ENCODE measurements around the gene SLC7A5.

SLC7A5 gene

DNA sequence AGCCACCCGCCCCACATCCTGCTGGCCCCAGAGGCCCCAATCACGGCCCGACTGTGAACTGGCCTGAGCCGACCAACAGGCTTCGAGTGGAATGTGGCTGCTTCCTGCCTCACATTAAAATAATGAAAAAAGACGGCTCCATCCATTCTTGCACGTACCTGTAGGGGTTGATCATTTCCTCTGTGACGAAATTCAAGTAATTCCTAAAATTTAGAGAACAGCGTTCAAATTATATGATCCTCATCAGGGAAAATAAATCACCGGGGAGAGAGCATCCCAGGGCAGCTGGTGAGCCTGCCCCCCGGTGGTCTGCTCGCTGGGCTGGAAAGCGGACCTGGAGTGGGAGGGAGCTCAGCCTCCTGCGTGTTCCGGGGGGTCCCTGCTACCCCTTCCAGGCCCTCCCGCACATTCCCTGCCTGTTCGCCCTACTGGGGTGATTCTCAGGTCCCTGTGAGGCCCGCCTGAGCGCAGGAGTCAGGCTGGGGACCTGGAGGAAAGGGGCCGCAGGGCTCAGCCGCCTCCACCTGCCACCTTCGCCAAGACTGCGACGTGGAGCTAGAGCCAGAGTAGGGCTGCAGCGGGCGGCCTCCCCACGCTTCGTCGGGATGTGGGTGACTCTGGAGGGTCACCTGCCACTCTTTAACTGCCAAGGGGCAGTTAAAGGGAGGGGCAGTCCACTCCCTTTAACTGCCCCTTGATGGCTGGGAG lies 28.9 kb downstream of the SLC7A5 start:
- no peak overlapping the region for H3K9ac ChIP-seq (ENCODE audit: low read depth, low read length)
- H3K27ac ChIP-seq (ENCODE audit: low read depth, low read length) = no peak overlapping the region
- no peaks in the 10 kb centered on the region for H3K4me1 ChIP-seq (ENCODE audit: insufficient read depth, low read length)
- no peaks in the 10 kb centered on the region for H3K27me3 ChIP-seq (ENCODE audit: insufficient read depth, low read length)
- peaks cover 77% of the 10 kb centered on the region for H3K36me3 ChIP-seq (ENCODE audit: insufficient read depth, low read length)
- H3K4me3 ChIP-seq (ENCODE audit: low read length) = no peak overlapping the region
- H3K9me3 ChIP-seq (ENCODE audit: insufficient read depth, low read depth, low read length) = no peaks in the 10 kb centered on the region
- 92% methylated on average over 29 of the region's 29 CpGs for WGBS

DNA sequence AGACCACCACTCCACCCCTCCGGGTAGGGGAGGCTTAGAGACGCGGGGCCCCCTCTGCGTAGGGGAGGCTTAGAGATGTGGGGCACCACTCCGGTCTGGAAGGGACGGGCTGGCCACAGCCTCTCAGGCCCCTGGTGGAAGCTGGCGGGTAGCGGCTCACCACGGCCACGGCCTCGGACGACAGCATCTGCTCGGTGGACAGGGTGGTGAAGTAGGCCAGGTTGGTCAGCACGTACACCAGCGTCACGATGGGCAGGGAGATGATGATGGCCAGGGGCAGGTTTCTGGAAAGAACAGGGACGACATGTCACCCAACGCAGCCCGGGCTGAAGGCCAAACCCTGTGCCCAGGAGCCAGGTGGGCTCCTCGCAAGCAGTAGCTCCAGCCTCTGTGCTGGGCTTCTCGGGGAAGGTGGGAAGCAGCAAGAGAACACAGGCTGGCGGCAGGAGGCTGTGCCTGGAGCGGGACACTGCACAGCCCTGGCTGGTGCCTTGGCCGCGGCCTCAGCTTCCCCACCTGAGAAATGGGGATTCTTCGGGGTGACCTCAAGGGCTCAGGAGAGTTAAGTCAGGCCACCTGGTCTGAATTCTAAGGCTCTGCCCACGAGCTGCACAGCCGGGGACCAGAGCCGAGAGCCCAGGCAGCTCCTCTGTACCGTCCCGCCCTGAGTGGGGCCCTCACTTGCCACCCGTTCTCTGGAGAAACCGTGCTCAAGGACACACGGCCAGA lies 29.6 kb downstream of the SLC7A5 start:
- H3K9ac ChIP-seq (ENCODE audit: low read depth, low read length) = no peak overlapping the region
- no peak overlapping the region for H3K4me3 ChIP-seq (ENCODE audit: low read length)
- no peaks in the 10 kb centered on the region for H3K4me1 ChIP-seq (ENCODE audit: insufficient read depth, low read length)
- H3K27ac ChIP-seq (ENCODE audit: low read depth, low read length) = no peak overlapping the region
- 96% methylated on average over 34 of the region's 34 CpGs for WGBS
- H3K27me3 ChIP-seq (ENCODE audit: insufficient read depth, low read length) = no peaks in the 10 kb centered on the region
- H3K9me3 ChIP-seq (ENCODE audit: insufficient read depth, low read depth, low read length) = no peaks in the 10 kb centered on the region
- H3K36me3 ChIP-seq (ENCODE audit: insufficient read depth, low read length) = peaks cover 82% of the 10 kb centered on the region

DNA sequence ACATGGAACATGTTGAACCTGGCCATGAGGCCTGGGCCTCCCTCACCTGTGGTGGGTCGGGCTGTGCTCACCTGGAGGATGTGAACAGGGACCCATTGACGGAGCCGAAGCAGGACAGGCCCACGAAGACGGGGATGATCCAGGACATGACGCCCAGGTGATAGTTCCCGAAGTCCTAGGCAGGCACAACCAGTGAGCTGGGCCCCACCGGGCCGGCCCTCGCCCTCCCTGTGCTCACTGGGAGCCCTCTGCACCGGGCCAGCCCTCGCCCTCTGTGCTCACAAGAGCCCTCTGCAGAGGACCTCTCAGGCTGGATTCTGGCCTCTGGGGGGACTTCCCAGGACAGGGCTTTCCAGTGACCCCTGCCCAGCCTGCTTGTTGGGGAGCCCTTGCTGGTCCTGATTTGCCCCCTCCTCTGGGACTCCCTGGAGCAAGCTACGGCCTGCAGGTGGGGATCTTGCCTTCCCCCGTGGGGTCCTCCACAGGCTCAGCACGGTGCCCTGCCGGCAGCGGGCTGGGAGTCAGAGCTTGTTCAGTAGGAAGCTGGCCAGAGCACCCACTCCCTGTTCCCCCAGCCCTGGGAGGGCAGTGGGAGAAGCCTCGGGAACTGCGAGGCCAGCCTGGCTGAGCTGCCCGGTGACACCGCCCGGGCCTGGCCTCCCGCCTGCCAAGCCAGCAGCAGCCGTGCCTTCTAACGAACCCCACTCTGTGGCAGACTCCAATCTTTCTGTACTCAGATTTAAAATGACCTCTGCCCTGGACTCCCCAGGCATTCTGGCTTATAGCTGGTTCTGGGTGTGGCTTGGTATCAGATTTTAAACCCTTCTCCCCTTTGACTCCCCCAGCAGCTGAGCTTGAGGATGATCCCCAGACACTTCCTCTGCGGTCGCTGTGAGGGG lies 30.4 kb downstream of the SLC7A5 start:
- Histone ChIP-seq H3K36me3 (ENCODE audit: insufficient read depth, low read length) (peaks cover 85% of the 10 kb centered on the region), H3K27me3 (ENCODE audit: insufficient read depth, low read length) (no peaks in the 10 kb centered on the region), H3K4me3 (ENCODE audit: low read length) (no peak overlapping the region), H3K4me1 (ENCODE audit: insufficient read depth, low read length) (no peaks in the 10 kb centered on the region), H3K9ac (ENCODE audit: low read depth, low read length) (no peak overlapping the region), H3K27ac (ENCODE audit: low read depth, low read length) (no peak overlapping the region), H3K9me3 (ENCODE audit: insufficient read depth, low read depth, low read length) (no peaks in the 10 kb centered on the region)
- 95% methylated on average over 27 of the region's 27 CpGs for WGBS

DNA sequence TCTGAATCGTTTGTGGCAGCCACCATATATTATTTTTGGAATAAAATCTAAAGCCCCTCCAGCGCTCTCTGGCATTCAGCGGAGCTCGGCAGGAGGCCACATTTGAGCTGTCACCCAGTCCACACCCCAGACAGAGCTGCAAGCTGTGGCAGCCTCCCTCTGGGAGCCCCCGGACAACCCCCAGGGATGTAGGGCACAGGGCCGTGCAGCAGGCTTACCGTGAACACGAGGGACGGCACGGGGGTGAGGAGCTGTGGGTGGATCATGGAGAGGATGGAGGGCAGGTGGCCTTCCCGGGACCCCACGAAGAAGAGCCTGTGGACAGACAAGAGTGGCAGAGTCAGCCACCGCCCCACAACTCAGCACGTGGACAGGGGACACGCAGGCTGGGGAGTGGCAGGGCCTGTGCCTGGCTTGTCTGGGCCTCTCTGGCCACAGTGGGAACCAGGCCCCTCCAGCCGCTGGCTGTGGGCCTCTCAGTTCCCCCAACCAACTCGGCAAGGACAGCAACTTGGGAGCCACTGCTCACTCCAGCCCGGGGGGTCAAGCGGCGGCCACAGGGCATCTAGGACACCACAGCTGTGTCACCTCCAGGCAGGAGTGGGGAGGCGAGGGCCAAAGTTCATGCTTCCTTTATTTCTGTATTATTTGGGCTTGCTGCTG lies 31.5 kb downstream of the SLC7A5 start:
- no peaks in the 10 kb centered on the region for H3K9me3 ChIP-seq (ENCODE audit: insufficient read depth, low read depth, low read length)
- H3K4me3 ChIP-seq (ENCODE audit: low read length) = no peak overlapping the region
- peaks cover 89% of the 10 kb centered on the region for H3K36me3 ChIP-seq (ENCODE audit: insufficient read depth, low read length)
- WGBS = 93% methylated on average over 21 of the region's 21 CpGs
- no peak overlapping the region for H3K9ac ChIP-seq (ENCODE audit: low read depth, low read length)
- H3K27me3 ChIP-seq (ENCODE audit: insufficient read depth, low read length) = no peaks in the 10 kb centered on the region
- H3K4me1 ChIP-seq (ENCODE audit: insufficient read depth, low read length) = no peaks in the 10 kb centered on the region
- H3K27ac ChIP-seq (ENCODE audit: low read depth, low read length) = no peak overlapping the region

DNA sequence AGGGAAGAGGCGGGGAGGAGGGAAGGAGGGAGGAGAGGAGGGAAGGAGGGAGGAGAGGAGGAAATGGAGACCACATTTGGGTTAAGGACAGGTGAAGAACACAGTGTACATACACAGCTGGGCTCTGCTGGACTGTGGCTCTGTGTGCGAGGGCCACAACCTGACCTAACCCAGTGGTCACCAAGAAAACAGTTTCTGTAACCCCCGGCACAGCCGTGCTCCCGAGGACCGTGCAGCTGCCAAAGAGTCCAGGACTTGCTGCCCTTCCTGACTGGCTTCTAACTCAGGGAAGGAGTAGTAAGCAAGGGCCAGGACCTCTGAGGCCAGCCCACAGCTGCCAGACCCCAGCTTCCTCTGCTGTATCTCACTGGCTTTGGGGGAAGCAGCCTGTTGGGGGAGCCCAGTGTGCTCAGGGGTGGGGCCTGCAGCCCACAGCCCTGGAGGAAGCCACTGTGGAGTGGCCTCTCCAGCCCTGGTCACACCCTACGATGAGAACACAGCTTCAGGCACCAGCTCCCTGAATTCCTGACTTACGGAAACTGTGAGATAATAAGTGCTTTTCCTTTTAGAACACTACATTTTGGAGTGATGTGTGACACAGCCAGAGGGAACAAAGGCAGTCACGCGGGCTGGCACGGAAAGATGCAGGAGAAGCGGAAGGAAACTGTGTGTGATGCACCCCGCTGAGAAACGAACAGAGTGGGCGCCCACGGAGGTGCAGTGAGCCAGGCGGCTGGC lies 32.3 kb downstream of the SLC7A5 start:
- 96% methylated on average over 17 of the region's 17 CpGs for WGBS
- peaks cover 94% of the 10 kb centered on the region for H3K36me3 ChIP-seq (ENCODE audit: insufficient read depth, low read length)
- H3K27me3 ChIP-seq (ENCODE audit: insufficient read depth, low read length) = no peaks in the 10 kb centered on the region
- H3K9ac ChIP-seq (ENCODE audit: low read depth, low read length) = no peak overlapping the region
- no peak overlapping the region for H3K27ac ChIP-seq (ENCODE audit: low read depth, low read length)
- H3K9me3 ChIP-seq (ENCODE audit: insufficient read depth, low read depth, low read length) = no peaks in the 10 kb centered on the region
- no peaks in the 10 kb centered on the region for H3K4me1 ChIP-seq (ENCODE audit: insufficient read depth, low read length)
- H3K4me3 ChIP-seq (ENCODE audit: low read length) = no peak overlapping the region

DNA sequence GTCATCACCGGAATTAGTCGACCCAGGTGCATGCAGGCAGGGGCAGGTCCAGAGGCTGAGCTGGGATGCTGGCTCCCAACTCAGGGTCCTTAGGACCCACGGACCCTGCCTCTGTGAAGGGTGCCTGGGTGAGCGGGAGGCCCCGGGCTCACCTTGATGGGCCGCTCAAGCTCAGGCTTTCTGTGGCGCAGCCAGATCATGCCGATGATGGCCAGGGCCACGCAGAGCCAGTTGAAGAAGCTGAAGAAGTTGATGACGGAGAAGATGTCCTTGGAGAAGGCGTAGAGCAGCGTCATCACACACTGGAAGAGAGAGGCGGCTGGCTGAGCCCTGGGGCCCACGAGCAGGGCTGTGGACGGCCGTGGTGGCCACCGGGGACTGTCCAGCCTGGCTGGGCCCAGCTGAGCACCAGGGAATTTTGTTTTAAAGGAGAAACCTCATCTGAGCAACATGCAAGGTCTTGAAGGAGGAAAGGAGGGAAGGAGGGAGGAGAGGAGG lies 32.9 kb downstream of the SLC7A5 start:
- Histone ChIP-seq H3K4me1 (ENCODE audit: insufficient read depth, low read length) (no peaks in the 10 kb centered on the region), H3K4me3 (ENCODE audit: low read length) (no peak overlapping the region), H3K36me3 (ENCODE audit: insufficient read depth, low read length) (peaks cover 94% of the 10 kb centered on the region), H3K9me3 (ENCODE audit: insufficient read depth, low read depth, low read length) (no peaks in the 10 kb centered on the region), H3K9ac (ENCODE audit: low read depth, low read length) (no peak overlapping the region), H3K27ac (ENCODE audit: low read depth, low read length) (no peak overlapping the region), H3K27me3 (ENCODE audit: insufficient read depth, low read length) (no peaks in the 10 kb centered on the region)
- WGBS = 94% methylated on average over 17 of the region's 17 CpGs

DNA sequence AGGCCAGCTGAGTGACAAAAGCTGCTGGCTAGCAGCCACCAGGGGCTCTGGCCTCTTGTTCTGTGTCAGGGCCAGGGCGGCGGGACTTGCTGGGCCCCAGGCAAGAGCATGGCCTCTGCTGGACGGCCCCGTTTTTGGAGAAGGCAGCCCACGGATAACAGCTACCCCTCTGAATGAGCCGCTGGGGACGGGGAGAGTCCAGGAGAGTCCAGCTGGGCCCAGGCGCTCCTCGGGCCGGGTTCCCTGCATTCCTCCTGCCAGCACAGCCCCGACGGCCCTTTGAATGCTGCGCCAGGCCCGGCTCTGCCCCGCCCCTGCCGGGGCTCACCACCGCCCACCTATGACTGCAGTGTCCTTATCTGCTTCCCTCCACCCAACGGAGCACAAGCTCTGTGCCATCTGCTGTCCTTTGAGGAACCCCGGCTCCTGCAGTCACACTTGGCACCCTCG lies 33.4 kb downstream of the SLC7A5 start:
- Histone ChIP-seq H3K9ac (ENCODE audit: low read depth, low read length) (no peak overlapping the region), H3K27me3 (ENCODE audit: insufficient read depth, low read length) (no peaks in the 10 kb centered on the region), H3K9me3 (ENCODE audit: insufficient read depth, low read depth, low read length) (no peaks in the 10 kb centered on the region), H3K4me3 (ENCODE audit: low read length) (no peak overlapping the region), H3K4me1 (ENCODE audit: insufficient read depth, low read length) (no peaks in the 10 kb centered on the region), H3K27ac (ENCODE audit: low read depth, low read length) (no peak overlapping the region), H3K36me3 (ENCODE audit: insufficient read depth, low read length) (peaks cover 94% of the 10 kb centered on the region)
- WGBS = 89% methylated on average over 20 of the region's 20 CpGs

DNA sequence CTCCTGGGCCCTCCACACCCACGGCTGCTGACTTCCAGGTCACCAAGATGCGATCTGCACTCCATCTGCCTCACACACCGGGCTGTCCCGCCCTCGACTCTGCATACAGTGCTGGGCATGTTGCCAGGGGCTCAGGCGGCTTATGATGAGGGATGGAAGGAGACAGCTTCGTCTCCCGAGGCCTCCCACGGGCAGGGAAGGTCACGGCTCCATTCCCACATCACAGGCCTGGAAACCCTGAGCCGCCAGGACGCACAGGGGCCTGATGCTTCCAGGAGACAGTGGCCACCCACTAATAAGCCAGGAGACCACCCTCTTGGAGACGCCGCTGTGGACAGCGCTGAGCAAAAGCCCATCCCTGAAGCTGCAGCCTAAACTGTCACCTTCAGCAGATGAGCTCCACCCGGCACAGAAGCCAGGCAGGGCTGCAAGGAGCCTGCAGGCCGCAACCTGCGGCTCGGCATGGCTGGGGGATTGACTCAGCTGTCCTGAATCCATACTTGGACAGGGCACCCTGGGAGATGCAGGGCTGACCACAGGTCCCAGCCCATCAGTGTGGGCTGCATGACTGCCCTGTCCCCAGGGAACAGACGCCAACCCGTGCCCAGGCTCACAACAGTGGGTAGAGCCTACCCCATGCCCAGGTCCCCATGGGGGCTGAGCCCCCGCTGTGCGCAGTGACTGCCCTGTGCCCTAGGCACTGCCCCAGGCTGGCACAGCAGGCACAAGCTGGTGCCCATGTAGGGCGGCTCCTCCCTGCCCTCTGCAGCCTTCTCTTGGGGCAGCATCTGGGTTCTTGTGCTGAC lies 34.4 kb downstream of the SLC7A5 start:
- H3K4me3 ChIP-seq (ENCODE audit: low read length) = no peak overlapping the region
- H3K27ac ChIP-seq (ENCODE audit: low read depth, low read length) = no peak overlapping the region
- WGBS = 94% methylated on average over 24 of the region's 24 CpGs
- no peaks in the 10 kb centered on the region for H3K9me3 ChIP-seq (ENCODE audit: insufficient read depth, low read depth, low read length)
- no peaks in the 10 kb centered on the region; the same call in 1 of the 2 replicates for H3K4me1 ChIP-seq (ENCODE audit: insufficient read depth, low read length)
- H3K27me3 ChIP-seq (ENCODE audit: insufficient read depth, low read length) = no peaks in the 10 kb centered on the region
- H3K9ac ChIP-seq (ENCODE audit: low read depth, low read length) = no peak overlapping the region
- H3K36me3 ChIP-seq (ENCODE audit: insufficient read depth, low read length) = peaks cover 94% of the 10 kb centered on the region

DNA sequence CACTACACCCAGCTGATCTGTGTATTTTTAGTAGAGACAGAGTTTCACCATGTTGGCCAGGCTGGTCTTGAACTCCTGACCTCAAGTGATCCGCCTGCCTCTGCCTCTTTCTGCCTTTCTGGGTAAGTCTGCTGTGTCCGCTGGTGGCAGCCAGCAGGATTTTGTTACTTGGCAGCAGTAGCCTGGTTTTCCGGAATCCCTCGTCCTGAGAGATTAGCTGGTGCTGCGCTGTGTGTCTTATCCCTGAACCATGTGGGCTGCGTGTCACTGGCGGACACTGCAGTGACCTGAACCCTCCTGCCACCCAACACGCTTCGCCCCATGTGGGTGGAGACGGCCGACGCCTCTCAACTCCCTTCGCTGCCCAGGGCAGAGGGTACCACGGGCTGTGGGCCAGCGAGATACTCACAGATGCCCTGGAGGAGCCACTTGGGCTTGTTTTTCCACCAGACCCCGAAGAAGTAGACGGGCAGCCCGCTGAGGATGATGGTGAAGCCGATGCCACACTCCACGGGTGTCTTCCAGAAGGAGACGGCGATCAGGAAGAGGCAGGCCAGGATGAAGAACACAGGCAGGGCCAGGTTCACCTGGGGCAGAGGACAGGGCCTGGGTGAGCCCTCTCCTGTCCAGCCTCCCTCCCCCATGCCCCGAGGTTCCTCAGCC lies 35.2 kb downstream of the SLC7A5 start:
- Histone ChIP-seq H3K4me3 (ENCODE audit: low read length) (no peak overlapping the region), H3K9me3 (ENCODE audit: insufficient read depth, low read depth, low read length) (no peaks in the 10 kb centered on the region), H3K4me1 (ENCODE audit: insufficient read depth, low read length) (no peaks in the 10 kb centered on the region; the same call in 1 of the 2 replicates), H3K36me3 (ENCODE audit: insufficient read depth, low read length) (peaks cover 89% of the 10 kb centered on the region), H3K27me3 (ENCODE audit: insufficient read depth, low read length) (no peaks in the 10 kb centered on the region), H3K9ac (ENCODE audit: low read depth, low read length) (no peak overlapping the region), H3K27ac (ENCODE audit: low read depth, low read length) (no peak overlapping the region)
- 96% methylated on average over 23 of the region's 23 CpGs for WGBS
